ENCODE measurements around the gene MGAT4A.

DNA sequence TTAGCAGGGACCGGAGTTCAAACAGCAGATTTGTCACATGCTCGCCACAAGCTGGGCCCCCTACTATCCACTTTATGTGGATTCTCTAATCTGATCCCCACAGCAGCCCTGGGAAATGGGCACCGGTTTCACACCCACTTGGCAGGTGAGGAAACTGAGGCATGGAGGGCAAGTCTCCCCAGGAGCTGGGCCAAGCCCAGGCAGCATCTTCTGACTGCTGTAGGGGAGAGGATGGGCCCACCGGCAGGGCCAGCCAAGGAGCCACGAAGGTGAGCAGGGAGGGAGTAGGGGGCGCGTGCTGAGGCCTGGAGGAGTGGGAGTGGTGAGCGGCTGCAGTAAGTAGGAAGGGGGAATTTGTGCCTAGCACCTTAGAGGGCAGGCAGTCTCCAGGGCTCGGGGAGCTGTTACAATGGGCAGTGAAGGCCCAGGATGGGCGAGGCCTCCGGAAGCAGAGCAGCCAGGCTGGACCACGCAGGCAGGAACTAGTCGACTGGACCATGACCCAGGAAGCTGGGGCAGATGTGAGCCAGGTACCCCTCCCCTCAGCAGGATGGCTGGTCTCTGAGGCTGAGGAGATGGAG, 159.7 kb downstream of the MGAT4A start:
- TF ChIP-seq EZH2 (optimal IDR thresholded peaks at IDR 0.05; ENCODE audit: low read depth, low read length) (no peak), EZH2phosphoT487 (IDR thresholded peaks at IDR 0.05; ENCODE audit: low read length) (no peak)
- TF ChIP-seq, protein P1, sequence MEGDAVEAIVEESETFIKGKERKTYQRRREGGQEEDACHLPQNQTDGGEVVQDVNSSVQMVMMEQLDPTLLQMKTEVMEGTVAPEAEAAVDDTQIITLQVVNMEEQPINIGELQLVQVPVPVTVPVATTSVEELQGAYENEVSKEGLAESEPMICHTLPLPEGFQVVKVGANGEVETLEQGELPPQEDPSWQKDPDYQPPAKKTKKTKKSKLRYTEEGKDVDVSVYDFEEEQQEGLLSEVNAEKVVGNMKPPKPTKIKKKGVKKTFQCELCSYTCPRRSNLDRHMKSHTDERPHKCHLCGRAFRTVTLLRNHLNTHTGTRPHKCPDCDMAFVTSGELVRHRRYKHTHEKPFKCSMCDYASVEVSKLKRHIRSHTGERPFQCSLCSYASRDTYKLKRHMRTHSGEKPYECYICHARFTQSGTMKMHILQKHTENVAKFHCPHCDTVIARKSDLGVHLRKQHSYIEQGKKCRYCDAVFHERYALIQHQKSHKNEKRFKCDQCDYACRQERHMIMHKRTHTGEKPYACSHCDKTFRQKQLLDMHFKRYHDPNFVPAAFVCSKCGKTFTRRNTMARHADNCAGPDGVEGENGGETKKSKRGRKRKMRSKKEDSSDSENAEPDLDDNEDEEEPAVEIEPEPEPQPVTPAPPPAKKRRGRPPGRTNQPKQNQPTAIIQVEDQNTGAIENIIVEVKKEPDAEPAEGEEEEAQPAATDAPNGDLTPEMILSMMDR (IDR thresholded peaks at IDR 0.05; ENCODE audit: low read length): no peak

Measured in MM.1S (cell line).